HFFc6 (cell line): ENCODE results near the gene NRP2. TPM values are rescaled to one million over a fixed set of nuclear protein-coding genes. Genes with fewer than 3 reads are reported as not detected.
A peak's percentile ranks its signal among the peaks of the same experiment; 100 is the strongest.

Experiments used
- DNase-seq: peaks from one replicate; pipeline ENCODE4 v3.0.0-alpha.2; 2018
- H3K27ac Mint-ChIP-seq: 2 replicates; pipeline ENCODE4 v1.8.0; 2020; ENCODE audit warnings: mild to moderate bottlenecking, mixed read lengths
- H3K27me3 Mint-ChIP-seq: 2 replicates; pipeline ENCODE4 v1.8.0; 2021; ENCODE audit warnings: mild to moderate bottlenecking, moderate library complexity, mixed read lengths; ENCODE audit not compliant: insufficient read depth
- H3K36me3 Mint-ChIP-seq: 2 replicates; pipeline ENCODE4 v1.8.0; 2021; ENCODE audit warnings: low read depth, mixed read lengths
- H3K4me1 Mint-ChIP-seq: 2 replicates; pipeline ENCODE4 v1.8.0; 2020; ENCODE audit warnings: low read depth, mixed read lengths
- H3K4me3 Mint-ChIP-seq: 2 replicates; pipeline ENCODE4 v1.8.0; 2020; ENCODE audit warnings: mild to moderate bottlenecking, moderate library complexity, mixed read lengths
- H3K9me3 Mint-ChIP-seq: 2 replicates; pipeline ENCODE4 v1.8.0; 2020; ENCODE audit warnings: mild to moderate bottlenecking, mixed read lengths
- CTCF ChIP-seq: fragments of 200-600 bp; sonication (generic); IDR thresholded peaks from 2 replicates; pipeline ENCODE4 v1.5.0; 2021; ENCODE audit warnings: antibody characterized with exemption, mild to moderate bottlenecking
- total RNA-seq, 6 experiments: library from RNA; stranded (reverse); fragmentation: NEBNext Ultra II Directional; extraction: Animal tissue kit (Norgen Biotek cat#: 25700); gene quantifications; 2 replicates in 1 of 6; 3 replicates in 5 of 6; pipeline ENCODE4 v1.2.3, GENCODE V29; 2021

Gene NRP2
- total RNA-seq, 6 experiments from 2014 or later: 11.8 to 25.1 (median 21.4) TPM

GRCh38 chr2:205715831-205716525 lies 33.7 kb downstream of the NRP2 start:
- Mint-ChIP-seq H3K4me3 (no peak overlapping the region), H3K36me3 (0 out of 2 replicates have a peak, but pooled peaks cover 5% of the 10 kb centered on the region), H3K4me1 (peaks cover 33% of the 10 kb centered on the region), H3K9me3 (no peaks in the 10 kb centered on the region), H3K27me3 (no peaks in the 10 kb centered on the region), H3K27ac (no peak overlapping the region)
- TF ChIP-seq CTCF: peak; percentile 70
- no peak for DNase-seq

GRCh38 chr2:205717175-205717846 lies 35.0 kb downstream of the NRP2 start:
- H3K36me3 Mint-ChIP-seq: 0 out of 2 replicates have a peak, but pooled peaks cover 5% of the 10 kb centered on the region
- no peak overlapping the region for H3K4me3 Mint-ChIP-seq
- H3K27ac Mint-ChIP-seq: no peak overlapping the region
- peaks cover 26% of the 10 kb centered on the region for H3K4me1 Mint-ChIP-seq
- no peaks in the 10 kb centered on the region for H3K27me3 Mint-ChIP-seq
- H3K9me3 Mint-ChIP-seq: no peaks in the 10 kb centered on the region
- no peak for DNase-seq
- no peak for TF ChIP-seq CTCF

- H3K4me1 Mint-ChIP-seq: peaks cover 19% of the 10 kb centered on the region
- DNase-seq: no peak
- no peak for TF ChIP-seq CTCF
- 0 out of 2 replicates have a peak, but pooled peaks cover 5% of the 10 kb centered on the region for H3K36me3 Mint-ChIP-seq
- H3K9me3 Mint-ChIP-seq: no peaks in the 10 kb centered on the region
- no peak overlapping the region for H3K4me3 Mint-ChIP-seq
- H3K27me3 Mint-ChIP-seq: no peaks in the 10 kb centered on the region
- no peak overlapping the region for H3K27ac Mint-ChIP-seq
Measured at GRCh38 chr2:205717999-205718398, 35.7 kb downstream of the NRP2 start.

- Mint-ChIP-seq H3K9me3 (no peaks in the 10 kb centered on the region), H3K27ac (no peak overlapping the region), H3K36me3 (peaks cover 5% of the 10 kb centered on the region; the same call in 1 of the 2 replicates), H3K4me3 (no peak overlapping the region), H3K27me3 (no peaks in the 10 kb centered on the region), H3K4me1 (peaks cover 8% of the 10 kb centered on the region)
- no peak for TF ChIP-seq CTCF
- no peak for DNase-seq
Measured at GRCh38 chr2:205719847-205720246, 37.5 kb downstream of the NRP2 start.

- peaks cover 5% of the 10 kb centered on the region; the same call in 1 of the 2 replicates for H3K36me3 Mint-ChIP-seq
- no peak overlapping the region for H3K4me3 Mint-ChIP-seq
- DNase-seq: no peak
- no peak overlapping the region for H3K27ac Mint-ChIP-seq
- no peaks in the 10 kb centered on the region for H3K9me3 Mint-ChIP-seq
- no peak for TF ChIP-seq CTCF
- peaks cover 7% of the 10 kb centered on the region; the same call in 1 of the 2 replicates for H3K4me1 Mint-ChIP-seq
- H3K27me3 Mint-ChIP-seq: no peaks in the 10 kb centered on the region
Measured at GRCh38 chr2:205720451-205720902, 38.2 kb downstream of the NRP2 start.
